OCI-LY7 (cell line): ENCODE measurements around the gene KIAA0930. TPM values are rescaled to one million over a fixed set of nuclear protein-coding genes. Genes with fewer than 3 reads are reported as not detected.

Experiments
- BruUV-seq: library from RNA; stranded (reverse); fragments of 400-500 nt; replicated peaks from 2 replicates; lab custom pipeline; 2021; lab: Mats Ljungman, UMichigan
- CTCF ChIA-PET: fragments of 300-600 bp; sonication (Branson Sonifier 250); formaldehyde crosslinking; loops from one replicate; lab custom pipeline; 2022; ENCODE audit warnings: antibody characterized with exemption; ENCODE audit not compliant: unreplicated experiment; lab: Charles Lee
- POLR2A ChIA-PET: fragments of 300-600 bp; sonication (Branson Sonifier 250); formaldehyde crosslinking; loops from one replicate; lab custom pipeline; 2022; ENCODE audit warnings: antibody characterized with exemption; lab: Charles Lee
- DNase-seq: peaks from one replicate; pipeline ENCODE4 v3.0.0-alpha.2; 2015; ENCODE audit warnings: low spot score
- H2AFZ ChIP-seq: fragments of 200-600 bp; sonication (generic), shearing (Covaris generic); 2 replicates; pipeline ENCODE4 v1.6.1; 2014; ENCODE audit warnings: mild to moderate bottlenecking, antibody characterized with exemption, low read length, moderate library complexity
- H3K27ac ChIP-seq: fragments of 200-600 bp; sonication (generic); 2 replicates; pipeline ENCODE4 v1.5.1; 2014; ENCODE audit warnings: mixed run types, low read depth, mild to moderate bottlenecking, moderate library complexity, low read length, inconsistent platforms; ENCODE audit not compliant: poor library complexity, severe bottlenecking
- H3K36me3 ChIP-seq: fragments of 200-600 bp; sonication (generic); 2 replicates; pipeline ENCODE4 v1.6.1; 2014; ENCODE audit warnings: mild to moderate bottlenecking, antibody characterized with exemption, low read length, moderate library complexity, mixed read lengths; ENCODE audit not compliant: insufficient read depth
- H3K4me1 ChIP-seq: fragments of 200-600 bp; sonication (generic); 2 replicates; pipeline ENCODE4 v1.5.1; 2014; ENCODE audit warnings: mild to moderate bottlenecking, low read length; ENCODE audit not compliant: insufficient read depth, poor library complexity, severe bottlenecking
- H3K4me2 ChIP-seq: fragments of 200-600 bp; sonication (generic); 2 replicates; pipeline ENCODE4 v1.6.1; 2014; ENCODE audit warnings: mild to moderate bottlenecking, low read length
- H3K4me3 ChIP-seq: fragments of 200-600 bp; sonication (generic); 2 replicates; pipeline ENCODE4 v1.5.1; 2014; ENCODE audit warnings: mild to moderate bottlenecking, low read depth, low read length; ENCODE audit not compliant: poor library complexity, severe bottlenecking
- H3K79me2 ChIP-seq: fragments of 200-600 bp; sonication (generic); 2 replicates; pipeline ENCODE4 v1.6.1; 2016; ENCODE audit warnings: low read depth, mild to moderate bottlenecking, low read length, moderate library complexity, mixed read lengths; ENCODE audit not compliant: insufficient read depth
- H3K9me2 ChIP-seq: fragments of 200-600 bp; sonication (generic); 2 replicates; pipeline ENCODE4 v1.6.1; 2016; ENCODE audit warnings: mild to moderate bottlenecking, low read length, mixed read lengths; ENCODE audit not compliant: insufficient read depth
- H3K9me3 ChIP-seq: fragments of 200-600 bp; sonication (generic); 2 replicates; pipeline ENCODE4 v1.6.1; 2014; ENCODE audit warnings: mild to moderate bottlenecking, mixed run types, low read length, mixed read lengths
- H4K20me1 ChIP-seq: fragments of 200-600 bp; sonication (generic); 2 replicates; pipeline ENCODE4 v1.6.1; 2014; ENCODE audit warnings: mild to moderate bottlenecking, antibody characterized with exemption, low read length, moderate library complexity, mixed read lengths; ENCODE audit not compliant: insufficient read depth
- CTCF ChIP-seq: fragments of 200-600 bp; sonication (generic); conservative IDR thresholded peaks from 2 replicates; pipeline ENCODE4 v1.5.1; 2014; ENCODE audit warnings: mild to moderate bottlenecking, antibody characterized with exemption, low read length, moderate library complexity, mixed read lengths
- EZH2phosphoT487 ChIP-seq: fragments of 200-600 bp; sonication (generic); IDR thresholded peaks from 2 replicates; pipeline ENCODE4 v1.6.1; 2018; ENCODE audit warnings: low read depth, borderline replicate concordance, mild to moderate bottlenecking, mixed run types, antibody characterized with exemption, low read length, moderate library complexity, mixed read lengths
- intact Hi-C: fragments of 100-400 bp; cut with micrococcal nuclease; formaldehyde crosslinking; loops from one replicate; pipeline ENCODE4 v1.10.0; 2022; ENCODE audit not compliant: unreplicated experiment
- total RNA-seq, 2 experiments: library from RNA; depleted of rRNA in 1 of 2; stranded (reverse); fragments of >200 nt in 1 of 2; shearing (Covaris generic) in 1 of 2; gene quantifications; 2 replicates each; pipeline ENCODE4 v1.2.3, GENCODE V29; 2014 to 2022

Gene KIAA0930
- total RNA-seq, 2 experiments from 2014 or later = 80.7 to 93.9 TPM

GRCh38 chr22:45150139-45150538 lies 90.6 kb downstream of the KIAA0930 start:
- Histone ChIP-seq H4K20me1 (peaks cover 3% of the 10 kb centered on the region; the same call in 1 of the 2 replicates), H2AFZ (no peak overlapping the region), H3K27ac (no peak overlapping the region), H3K79me2 (no peaks in the 10 kb centered on the region), H3K9me3 (no peaks in the 10 kb centered on the region), H3K36me3 (peaks cover 59% of the 10 kb centered on the region), H3K9me2 (no peaks in the 10 kb centered on the region), H3K4me1 (no peaks in the 10 kb centered on the region), H3K4me2 (no peak overlapping the region), H3K4me3 (no peak overlapping the region)
- DNase-seq = no peak
- ChIA-PET CTCF (no interaction called here), POLR2A (interaction anchor here (0.6 to 1.1 kb wide), 5 partner anchors 8 to 16 kb away, joined by 3 to 4 read pairs (median 3); no protein-coding TSS in a partner anchor)
- no TSS peak for BruUV-seq
- intact Hi-C loops = no loop called here
- TF ChIP-seq CTCF = no peak
- TF ChIP-seq EZH2phosphoT487 = no peak

- CTCF ChIA-PET = no interaction called here
- Histone ChIP-seq H3K36me3 (peaks cover 56% of the 10 kb centered on the region), H4K20me1 (peaks cover 3% of the 10 kb centered on the region; the same call in 1 of the 2 replicates), H3K9me2 (no peaks in the 10 kb centered on the region), H3K4me2 (no peak overlapping the region), H3K27ac (no peak overlapping the region), H2AFZ (no peak overlapping the region), H3K4me3 (no peak overlapping the region), H3K9me3 (no peaks in the 10 kb centered on the region), H3K79me2 (no peaks in the 10 kb centered on the region), H3K4me1 (no peaks in the 10 kb centered on the region)
- POLR2A ChIA-PET = interaction anchor here (0.6 to 1.1 kb wide), 6 partner anchors 8 to 329 kb away, joined by 3 to 4 read pairs (median 3); no protein-coding TSS in a partner anchor
- DNase-seq = no peak
- no TSS peak for BruUV-seq
- no peak for TF ChIP-seq EZH2phosphoT487
- TF ChIP-seq CTCF = no peak
- intact Hi-C loops = no loop called here
These were observed 91.0 kb downstream of the KIAA0930 start for GRCh38 chr22:45149671-45150070.

- Histone ChIP-seq H3K4me1 (no peaks in the 10 kb centered on the region), H3K79me2 (no peaks in the 10 kb centered on the region), H3K4me3 (no peak overlapping the region), H3K36me3 (peaks cover 34% of the 10 kb centered on the region), H3K9me2 (no peaks in the 10 kb centered on the region), H4K20me1 (peaks cover 3% of the 10 kb centered on the region; the same call in 1 of the 2 replicates), H3K9me3 (peaks cover 13% of the 10 kb centered on the region; the same call in 1 of the 2 replicates), H3K4me2 (no peak overlapping the region), H3K27ac (no peak overlapping the region), H2AFZ (no peak overlapping the region)
- ChIA-PET CTCF (interaction anchor here (0.6 kb wide), 1 partner anchor 614 kb away, joined by 4 read pairs; no protein-coding TSS in a partner anchor), POLR2A (no interaction called here)
- intact Hi-C loops = no loop called here
- DNase-seq = no peak
- TF ChIP-seq EZH2phosphoT487 (no peak), CTCF (no peak)
- BruUV-seq = no TSS peak
These were observed 95.8 kb downstream of the KIAA0930 start for GRCh38 chr22:45144916-45145315.
